Measurements from ENCODE around the gene MAN2B2. TPM values are rescaled to one million over a fixed set of nuclear protein-coding genes. Genes with fewer than 3 reads are reported as not detected.

Gene MAN2B2
- total RNA-seq, 1 experiment from 2014 or later, result 20.1 TPM

DNA sequence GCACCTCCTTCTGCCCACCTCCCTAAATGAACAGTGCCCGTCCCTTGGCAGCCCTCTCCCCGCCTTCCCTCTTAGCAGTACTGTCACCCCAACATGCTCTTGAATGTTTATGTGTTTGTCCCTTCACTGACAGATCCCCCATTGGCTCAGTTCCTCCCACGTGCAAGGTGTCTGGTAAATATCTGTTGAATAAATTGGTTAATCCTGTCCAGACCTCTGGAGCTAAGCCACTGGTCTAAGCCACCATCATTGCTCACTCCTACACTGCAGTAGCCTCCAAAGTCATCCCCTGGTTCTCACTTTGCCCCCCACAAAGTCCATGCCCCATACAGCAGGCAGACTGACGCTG, 26.1 kb upstream of the MAN2B2 start:
- Histone ChIP-seq H3K79me2 (ENCODE audit: low read length) (no peaks in the 10 kb centered on the region), H3K27me3 (ENCODE audit: low read length) (no peaks in the 10 kb centered on the region; the same call in 1 of the 2 replicates)

DNA sequence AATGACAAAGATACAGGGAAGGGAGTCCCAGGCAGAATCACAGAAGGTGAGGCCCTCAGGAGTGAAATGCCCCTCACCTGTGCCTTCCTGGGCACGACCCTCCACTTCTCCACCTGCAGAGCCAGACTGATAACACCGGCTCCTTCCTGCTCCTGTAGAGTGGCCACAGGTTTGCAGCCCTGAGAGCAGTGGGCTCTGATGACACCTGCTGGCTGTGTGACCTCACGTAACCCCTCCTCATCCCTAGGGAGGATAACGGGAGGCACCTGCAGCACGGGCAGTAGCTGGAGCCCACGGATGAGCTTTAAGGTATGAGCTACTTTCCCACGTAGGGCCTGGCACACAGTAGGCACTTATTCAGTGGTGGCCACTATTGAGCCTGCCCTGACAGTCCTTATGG, 25.5 kb upstream of the MAN2B2 start:
- no peaks in the 10 kb centered on the region for H3K4me1 ChIP-seq (ENCODE audit: low read length)
- no peak overlapping the region for H2AFZ ChIP-seq (ENCODE audit: low read length)
- H4K20me1 ChIP-seq (ENCODE audit: insufficient read depth, low read depth, low read length), result no peaks in the 10 kb centered on the region
- peaks cover 5% of the 10 kb centered on the region; the same call in 1 of the 2 replicates for H3K9me3 ChIP-seq (ENCODE audit: low read length)
- no peaks in the 10 kb centered on the region for H3K36me3 ChIP-seq (ENCODE audit: insufficient read depth, low read length)
- no peak overlapping the region for H3K4me2 ChIP-seq (ENCODE audit: low read depth, low read length, poor library complexity, severe bottlenecking)
- no peaks in the 10 kb centered on the region; the same call in 1 of the 2 replicates for H3K27me3 ChIP-seq (ENCODE audit: low read length)
- no peaks in the 10 kb centered on the region for H3K79me2 ChIP-seq (ENCODE audit: low read length)
- no peak overlapping the region for H3K9ac ChIP-seq (ENCODE audit: low read length)
- no peak for DNase-seq
- H3K27ac ChIP-seq (ENCODE audit: low read length), result no peak overlapping the region
- H3K9me2 ChIP-seq (replicated peaks; ENCODE audit: insufficient read depth, low read length), result no peaks in the 10 kb centered on the region
- no peak overlapping the region for H3K4me3 ChIP-seq (ENCODE audit: low read length)

More for the DNA sequence above, 26.1 kb upstream of the MAN2B2 start:
- no peaks in the 10 kb centered on the region for H4K20me1 ChIP-seq (ENCODE audit: insufficient read depth, low read depth, low read length)
- DNase-seq, result no peak
- no peak overlapping the region for H3K4me2 ChIP-seq (ENCODE audit: low read depth, low read length, poor library complexity, severe bottlenecking)
- no peaks in the 10 kb centered on the region for H3K9me2 ChIP-seq (replicated peaks; ENCODE audit: insufficient read depth, low read length)
- H3K36me3 ChIP-seq (ENCODE audit: insufficient read depth, low read length), result no peaks in the 10 kb centered on the region
- H3K4me3 ChIP-seq (ENCODE audit: low read length), result no peak overlapping the region
- H3K9me3 ChIP-seq (ENCODE audit: low read length), result peaks cover 5% of the 10 kb centered on the region; the same call in 1 of the 2 replicates
- H3K27ac ChIP-seq (ENCODE audit: low read length), result no peak overlapping the region
- H3K4me1 ChIP-seq (ENCODE audit: low read length), result no peaks in the 10 kb centered on the region
- H3K9ac ChIP-seq (ENCODE audit: low read length), result no peak overlapping the region
- no peak overlapping the region for H2AFZ ChIP-seq (ENCODE audit: low read length)

DNA sequence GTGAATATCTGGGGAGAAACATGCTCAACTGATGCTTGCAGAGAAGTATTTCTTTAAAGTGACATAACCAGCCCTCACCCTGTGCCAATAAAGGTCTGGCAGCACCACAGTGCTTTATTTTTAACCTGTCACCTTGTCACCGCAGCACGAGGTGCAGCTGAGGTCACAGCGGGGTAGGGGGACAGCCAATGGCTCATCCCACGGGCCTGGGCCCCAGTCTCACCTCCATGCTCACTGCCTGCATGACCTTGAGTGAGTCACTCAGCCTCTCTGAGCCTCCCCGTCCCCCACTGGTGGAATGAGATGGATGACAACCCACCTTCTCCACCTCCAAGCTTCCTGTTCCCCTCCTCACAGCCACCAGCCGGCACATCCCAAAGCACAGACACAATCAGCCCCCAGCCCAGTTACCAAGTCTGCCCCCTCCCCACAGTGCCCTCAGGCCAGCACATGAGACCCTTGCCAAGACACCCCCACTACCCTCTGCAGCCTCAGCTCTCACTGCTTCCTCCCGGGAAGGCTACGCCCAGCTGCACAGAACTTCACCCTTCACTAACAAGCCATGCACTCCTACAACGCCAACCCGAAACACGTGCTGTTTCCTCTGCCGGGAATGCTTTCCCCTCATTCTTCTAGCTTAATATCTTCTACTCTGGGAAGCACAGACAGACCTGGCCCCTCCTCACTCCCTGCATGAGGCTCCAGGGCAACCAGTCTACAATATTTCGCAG, 24.9 kb upstream of the MAN2B2 start:
- Histone ChIP-seq H3K9me2 (replicated peaks; ENCODE audit: insufficient read depth, low read length) (no peaks in the 10 kb centered on the region), H3K79me2 (ENCODE audit: low read length) (no peaks in the 10 kb centered on the region), H4K20me1 (ENCODE audit: insufficient read depth, low read depth, low read length) (no peaks in the 10 kb centered on the region), H3K36me3 (ENCODE audit: insufficient read depth, low read length) (no peaks in the 10 kb centered on the region), H3K4me3 (ENCODE audit: low read length) (no peak overlapping the region), H2AFZ (ENCODE audit: low read length) (no peak overlapping the region), H3K9ac (ENCODE audit: low read length) (no peak overlapping the region), H3K27me3 (ENCODE audit: low read length) (no peaks in the 10 kb centered on the region; the same call in 1 of the 2 replicates), H3K9me3 (ENCODE audit: low read length) (peaks cover 5% of the 10 kb centered on the region; the same call in 1 of the 2 replicates), H3K4me1 (ENCODE audit: low read length) (no peaks in the 10 kb centered on the region), H3K27ac (ENCODE audit: low read length) (no peak overlapping the region), H3K4me2 (ENCODE audit: low read depth, low read length, poor library complexity, severe bottlenecking) (no peak overlapping the region)
- DNase-seq, result no peak

DNA sequence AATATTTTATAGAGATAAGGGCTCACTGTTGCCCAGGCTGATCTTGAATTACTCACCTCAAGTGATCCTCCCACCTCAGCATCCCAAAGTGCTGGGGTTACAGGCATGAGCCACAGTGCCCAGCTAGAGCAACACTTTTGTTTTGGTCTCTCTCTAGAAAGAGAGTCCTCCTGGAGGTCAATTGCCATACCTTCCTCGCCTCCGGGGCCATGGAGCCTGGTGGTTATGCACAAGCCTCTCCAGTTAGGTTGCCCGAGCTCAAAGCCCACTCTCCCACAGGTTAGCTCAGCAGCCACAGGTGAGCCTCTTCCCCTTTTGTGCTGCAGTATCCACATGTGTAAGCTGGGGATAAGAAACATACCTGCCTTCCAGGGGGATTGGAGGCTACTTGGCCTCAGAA, 24.2 kb upstream of the MAN2B2 start:
- no peak overlapping the region for H3K4me3 ChIP-seq (ENCODE audit: low read length)
- no peaks in the 10 kb centered on the region for H3K9me2 ChIP-seq (replicated peaks; ENCODE audit: insufficient read depth, low read length)
- H3K36me3 ChIP-seq (ENCODE audit: insufficient read depth, low read length), result no peaks in the 10 kb centered on the region
- H3K4me1 ChIP-seq (ENCODE audit: low read length), result no peaks in the 10 kb centered on the region
- H2AFZ ChIP-seq (ENCODE audit: low read length), result no peak overlapping the region
- H3K9me3 ChIP-seq (ENCODE audit: low read length), result peaks cover 5% of the 10 kb centered on the region; the same call in 1 of the 2 replicates
- H4K20me1 ChIP-seq (ENCODE audit: insufficient read depth, low read depth, low read length), result no peaks in the 10 kb centered on the region
- no peaks in the 10 kb centered on the region; the same call in 1 of the 2 replicates for H3K27me3 ChIP-seq (ENCODE audit: low read length)
- DNase-seq, result no peak
- H3K9ac ChIP-seq (ENCODE audit: low read length), result no peak overlapping the region
- H3K27ac ChIP-seq (ENCODE audit: low read length), result no peak overlapping the region
- H3K79me2 ChIP-seq (ENCODE audit: low read length), result no peaks in the 10 kb centered on the region
- no peak overlapping the region for H3K4me2 ChIP-seq (ENCODE audit: low read depth, low read length, poor library complexity, severe bottlenecking)

DNA sequence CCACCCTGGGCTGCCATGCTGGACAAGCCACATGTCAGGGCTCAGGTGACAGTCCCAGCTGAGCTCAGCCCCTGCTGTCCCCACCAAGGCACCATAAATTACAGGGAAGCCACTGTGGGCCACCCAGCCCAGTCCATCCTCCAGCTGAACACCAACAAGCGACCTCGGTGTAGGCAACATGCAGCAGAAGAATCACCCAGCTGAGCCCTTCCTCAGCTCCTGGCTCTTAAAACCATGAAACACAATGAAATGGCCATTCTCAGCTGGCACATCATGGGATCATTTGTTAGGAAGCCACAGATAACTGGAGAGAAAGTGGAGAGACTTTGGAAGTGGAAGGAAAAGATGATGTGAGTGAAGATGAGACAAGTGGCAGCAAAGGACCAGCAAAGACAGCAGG, 23.3 kb upstream of the MAN2B2 start:
- peaks cover 5% of the 10 kb centered on the region; the same call in 1 of the 2 replicates for H3K9me3 ChIP-seq (ENCODE audit: low read length)
- no peaks in the 10 kb centered on the region; the same call in 1 of the 2 replicates for H3K27me3 ChIP-seq (ENCODE audit: low read length)
- no peak overlapping the region for H3K4me2 ChIP-seq (ENCODE audit: low read depth, low read length, poor library complexity, severe bottlenecking)
- H3K4me1 ChIP-seq (ENCODE audit: low read length), result no peaks in the 10 kb centered on the region
- no peak overlapping the region for H3K27ac ChIP-seq (ENCODE audit: low read length)
- H3K36me3 ChIP-seq (ENCODE audit: insufficient read depth, low read length), result no peaks in the 10 kb centered on the region
- H3K9ac ChIP-seq (ENCODE audit: low read length), result no peak overlapping the region
- DNase-seq, result no peak
- no peak overlapping the region for H2AFZ ChIP-seq (ENCODE audit: low read length)
- H4K20me1 ChIP-seq (ENCODE audit: insufficient read depth, low read depth, low read length), result no peaks in the 10 kb centered on the region
- no peaks in the 10 kb centered on the region for H3K9me2 ChIP-seq (replicated peaks; ENCODE audit: insufficient read depth, low read length)
- no peaks in the 10 kb centered on the region for H3K79me2 ChIP-seq (ENCODE audit: low read length)
- no peak overlapping the region for H3K4me3 ChIP-seq (ENCODE audit: low read length)

DNA sequence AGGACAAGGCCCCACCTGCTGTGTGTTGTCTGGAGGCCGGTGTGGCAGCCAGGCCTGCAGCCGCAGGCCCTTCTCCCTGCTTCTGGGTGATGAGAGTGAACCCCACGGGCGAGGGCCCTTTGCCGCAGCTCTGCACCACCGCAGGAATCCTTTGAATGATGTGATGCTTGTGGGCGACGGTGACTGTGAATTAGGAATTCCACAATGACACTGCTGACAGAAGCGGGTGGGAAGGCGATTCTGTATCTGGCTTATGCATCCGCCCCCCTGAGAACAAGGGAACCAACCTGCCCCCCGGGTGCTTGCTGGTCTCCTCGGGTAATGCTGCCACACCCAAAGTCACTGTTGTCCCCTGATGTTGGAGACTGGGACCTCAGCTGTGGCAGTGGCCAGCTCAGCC, 19.5 kb upstream of the MAN2B2 start:
- no peaks in the 10 kb centered on the region; the same call in 1 of the 2 replicates for H3K27me3 ChIP-seq (ENCODE audit: low read length)
- no peaks in the 10 kb centered on the region for H3K79me2 ChIP-seq (ENCODE audit: low read length)
- H2AFZ ChIP-seq (ENCODE audit: low read length), result no peak overlapping the region
- H3K9me2 ChIP-seq (replicated peaks; ENCODE audit: insufficient read depth, low read length), result no peaks in the 10 kb centered on the region
- no peaks in the 10 kb centered on the region for H3K36me3 ChIP-seq (ENCODE audit: insufficient read depth, low read length)
- no peak overlapping the region for H3K27ac ChIP-seq (ENCODE audit: low read length)
- H4K20me1 ChIP-seq (ENCODE audit: insufficient read depth, low read depth, low read length), result no peaks in the 10 kb centered on the region; the same call in 1 of the 2 replicates
- H3K4me3 ChIP-seq (ENCODE audit: low read length), result no peak overlapping the region
- no peak for DNase-seq
- H3K9me3 ChIP-seq (ENCODE audit: low read length), result peaks cover 5% of the 10 kb centered on the region; the same call in 1 of the 2 replicates
- H3K4me1 ChIP-seq (ENCODE audit: low read length), result no peaks in the 10 kb centered on the region
- H3K9ac ChIP-seq (ENCODE audit: low read length), result no peak overlapping the region
- no peak overlapping the region for H3K4me2 ChIP-seq (ENCODE audit: low read depth, low read length, poor library complexity, severe bottlenecking)

DNA sequence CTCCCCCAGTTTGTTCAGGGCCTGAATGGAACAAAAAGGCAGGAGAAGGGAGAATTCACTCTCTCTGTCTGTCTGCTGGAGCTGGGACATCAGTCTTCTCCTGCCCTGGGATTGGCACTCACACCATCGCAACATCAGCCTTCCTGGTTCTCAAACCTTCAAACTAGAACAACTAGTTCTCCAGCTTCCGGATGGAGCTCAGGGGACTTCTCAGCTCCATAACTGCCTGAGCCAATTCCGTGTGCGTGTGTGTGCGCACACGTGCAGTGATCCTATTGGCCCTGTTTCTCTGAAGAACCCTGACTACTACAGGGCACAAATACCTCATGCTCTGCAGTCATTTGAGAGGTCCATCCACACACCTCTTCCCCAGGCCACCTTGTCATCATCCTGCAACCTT, 18.7 kb upstream of the MAN2B2 start:
- Histone ChIP-seq H3K9me3 (ENCODE audit: low read length) (peaks cover 5% of the 10 kb centered on the region; the same call in 1 of the 2 replicates), H3K9me2 (replicated peaks; ENCODE audit: insufficient read depth, low read length) (no peaks in the 10 kb centered on the region), H3K79me2 (ENCODE audit: low read length) (no peaks in the 10 kb centered on the region), H3K27me3 (ENCODE audit: low read length) (no peaks in the 10 kb centered on the region; the same call in 1 of the 2 replicates), H3K27ac (ENCODE audit: low read length) (no peak overlapping the region), H3K4me3 (ENCODE audit: low read length) (no peak overlapping the region), H4K20me1 (ENCODE audit: insufficient read depth, low read depth, low read length) (no peaks in the 10 kb centered on the region; the same call in 1 of the 2 replicates), H3K9ac (ENCODE audit: low read length) (no peak overlapping the region), H3K4me1 (ENCODE audit: low read length) (no peaks in the 10 kb centered on the region), H3K4me2 (ENCODE audit: low read depth, low read length, poor library complexity, severe bottlenecking) (no peak overlapping the region), H3K36me3 (ENCODE audit: insufficient read depth, low read length) (no peaks in the 10 kb centered on the region), H2AFZ (ENCODE audit: low read length) (no peak overlapping the region)
- DNase-seq, result no peak

DNA sequence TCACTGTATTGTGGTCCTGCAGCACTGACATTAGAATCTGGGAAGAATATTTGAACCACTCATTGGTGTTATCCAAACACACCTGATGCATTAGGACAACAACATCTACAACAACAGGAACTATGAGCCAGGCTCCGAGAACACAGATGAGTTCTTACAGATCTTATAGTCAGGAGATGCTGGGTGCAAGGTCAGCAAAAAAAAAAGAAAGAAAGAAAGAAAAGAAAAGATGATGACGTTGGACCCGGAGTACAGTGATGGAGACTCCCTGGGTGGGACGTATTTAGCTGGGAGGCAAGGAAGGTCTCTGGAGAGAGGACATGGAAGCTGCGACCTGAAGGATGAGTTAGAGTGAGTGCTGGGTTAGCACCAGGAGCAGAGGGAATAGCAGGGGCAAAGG, 17.8 kb upstream of the MAN2B2 start:
- Histone ChIP-seq H3K27me3 (ENCODE audit: low read length) (no peaks in the 10 kb centered on the region), H3K4me2 (ENCODE audit: low read depth, low read length, poor library complexity, severe bottlenecking) (no peak overlapping the region), H3K9me2 (replicated peaks; ENCODE audit: insufficient read depth, low read length) (no peaks in the 10 kb centered on the region), H2AFZ (ENCODE audit: low read length) (no peak overlapping the region), H3K9ac (ENCODE audit: low read length) (no peak overlapping the region), H3K79me2 (ENCODE audit: low read length) (no peaks in the 10 kb centered on the region), H3K4me3 (ENCODE audit: low read length) (no peak overlapping the region), H3K27ac (ENCODE audit: low read length) (no peak overlapping the region), H3K9me3 (ENCODE audit: low read length) (no peaks in the 10 kb centered on the region; the same call in 1 of the 2 replicates), H3K36me3 (ENCODE audit: insufficient read depth, low read length) (no peaks in the 10 kb centered on the region), H4K20me1 (ENCODE audit: insufficient read depth, low read depth, low read length) (no peaks in the 10 kb centered on the region; the same call in 1 of the 2 replicates), H3K4me1 (ENCODE audit: low read length) (no peaks in the 10 kb centered on the region)
- no peak for DNase-seq
